Measurements from ENCODE around the gene WEE1. TPM values are rescaled to one million over a fixed set of nuclear protein-coding genes. Genes with fewer than 3 reads are reported as not detected.

The WEE1 gene
- polyA plus RNA-seq, 1 donor (not counting 4 experiments of a cell fraction or from before 2014, with no cell fraction given) = 39.2 TPM

GRCh38 chr11:9561279-9561982 is 12.0 kb upstream of the WEE1 start:
- no peak for FAIRE-seq
- Histone ChIP-seq H3K27me3 (ENCODE audit: control insufficient read depth, extremely low read depth, insufficient read depth, low read length) (no peaks in the 10 kb centered on the region), H3K4me1 (ENCODE audit: control insufficient read depth, extremely low read depth, insufficient read depth, low read length) (peaks cover 25% of the 10 kb centered on the region), H3K27ac (ENCODE audit: control insufficient read depth, insufficient read depth, low read length) (no peak overlapping the region), H3K9me1 (ENCODE audit: control insufficient read depth, extremely low read depth, insufficient read depth, low read length) (no peaks in the 10 kb centered on the region), H3K4me2 (ENCODE audit: control insufficient read depth, extremely low read depth, insufficient read depth, low read depth, low read length) (no peak overlapping the region), H3K36me3 (ENCODE audit: control insufficient read depth in 2 of 2, extremely low read depth in 1 of 2, insufficient read depth in 2 of 2, low read length in 2 of 2) (no peaks in the 10 kb centered on the region), H4K20me1 (ENCODE audit: control insufficient read depth, extremely low read depth, insufficient read depth, low read length) (no peaks in the 10 kb centered on the region), H3K9ac (ENCODE audit: control insufficient read depth, extremely low read depth, insufficient read depth, low read length) (no peak overlapping the region), H3K4me3 (ENCODE audit: control insufficient read depth in 2 of 3, extremely low read depth in 1 of 3, insufficient read depth in 2 of 3, low read depth in 1 of 3, low read length in 3 of 3) (no peak overlapping the region), H3K9me3 (ENCODE audit: control insufficient read depth, low read depth, low read length) (peaks cover 2% of the 10 kb centered on the region), H2AFZ (ENCODE audit: control insufficient read depth, low read length) (no peak overlapping the region), H3K79me2 (ENCODE audit: control insufficient read depth, insufficient read depth, low read length) (no peaks in the 10 kb centered on the region)
- dilution Hi-C loops (cut with MboI; ENCODE audit: extremely low pct_ligation_motif_present, low sequenced_read_pairs) = no loop called here
- DNase-seq (ENCODE audit: low read depth, low spot score) = no peak
- TF ChIP-seq CTCF (optimal IDR thresholded peaks at IDR 0.05 in 1 of 3, IDR thresholded peaks at IDR 0.05 in 1 of 3, conservative IDR thresholded peaks at IDR 0.05 in 1 of 3; ENCODE audit: extremely low read depth in 1 of 3, insufficient read depth in 2 of 3, low read length in 3 of 3) (no peak), EZH2 (IDR thresholded peaks at IDR 0.05; ENCODE audit: low read length) (no peak)

GRCh38 chr11:9562716-9563115 is 10.8 kb upstream of the WEE1 start:
- Histone ChIP-seq H3K27me3 (ENCODE audit: control insufficient read depth, extremely low read depth, insufficient read depth, low read length) (no peaks in the 10 kb centered on the region), H3K79me2 (ENCODE audit: control insufficient read depth, insufficient read depth, low read length) (no peaks in the 10 kb centered on the region), H3K9me3 (ENCODE audit: control insufficient read depth, low read depth, low read length) (peaks cover 2% of the 10 kb centered on the region), H3K9me1 (ENCODE audit: control insufficient read depth, extremely low read depth, insufficient read depth, low read length) (no peaks in the 10 kb centered on the region), H3K9ac (ENCODE audit: control insufficient read depth, extremely low read depth, insufficient read depth, low read length) (no peak overlapping the region), H3K36me3 (ENCODE audit: control insufficient read depth in 2 of 2, extremely low read depth in 1 of 2, insufficient read depth in 2 of 2, low read length in 2 of 2) (no peaks in the 10 kb centered on the region), H3K4me2 (ENCODE audit: control insufficient read depth, extremely low read depth, insufficient read depth, low read depth, low read length) (no peak overlapping the region), H4K20me1 (ENCODE audit: control insufficient read depth, extremely low read depth, insufficient read depth, low read length) (no peaks in the 10 kb centered on the region), H3K27ac (ENCODE audit: control insufficient read depth, insufficient read depth, low read length) (no peak overlapping the region), H3K4me3 (ENCODE audit: control insufficient read depth in 2 of 3, extremely low read depth in 1 of 3, insufficient read depth in 2 of 3, low read depth in 1 of 3, low read length in 3 of 3) (no peak overlapping the region), H3K4me1 (ENCODE audit: control insufficient read depth, extremely low read depth, insufficient read depth, low read length) (peaks cover 36% of the 10 kb centered on the region), H2AFZ (ENCODE audit: control insufficient read depth, low read length) (no peak overlapping the region)
- FAIRE-seq (no peak), DNase-seq (ENCODE audit: low read depth, low spot score) (no peak)
- dilution Hi-C loops (cut with MboI; ENCODE audit: extremely low pct_ligation_motif_present, low sequenced_read_pairs) = no loop called here
- no peak for TF ChIP-seq EZH2 (IDR thresholded peaks at IDR 0.05; ENCODE audit: low read length)
- TF ChIP-seq CTCF (optimal IDR thresholded peaks at IDR 0.05 in 1 of 3, IDR thresholded peaks at IDR 0.05 in 1 of 3, conservative IDR thresholded peaks at IDR 0.05 in 1 of 3; ENCODE audit: extremely low read depth in 1 of 3, insufficient read depth in 2 of 3, low read length in 3 of 3) = no peak
